Type B pancreatic cell (in vitro differentiated cells): ENCODE measurements around the gene KHNYN. TPM values are rescaled to one million over a fixed set of nuclear protein-coding genes. Genes with fewer than 3 reads are reported as not detected.

ENCODE experiments used
- DNase-seq: peaks from one replicate; pipeline ENCODE4 v3.0.0; 2021; ENCODE audit warnings: mixed read lengths; ENCODE audit not compliant: unreplicated experiment; ENCODE audit errors: extremely low spot score
- H3K27ac Mint-ChIP-seq: 2 replicates; pipeline ENCODE4 v1.8.0; 2021; ENCODE audit warnings: mild to moderate bottlenecking, mixed read lengths
- H3K27me3 Mint-ChIP-seq: 2 replicates; pipeline ENCODE4 v1.8.0; 2021; ENCODE audit warnings: mixed read lengths
- H3K36me3 Mint-ChIP-seq: 2 replicates; pipeline ENCODE4 v1.8.0; 2021; ENCODE audit warnings: mixed read lengths
- H3K4me1 Mint-ChIP-seq: one replicate; pipeline ENCODE4 v1.8.0; 2021; ENCODE audit warnings: mixed read lengths; ENCODE audit not compliant: unreplicated experiment
- H3K4me3 Mint-ChIP-seq: 2 replicates; pipeline ENCODE4 v1.8.0; 2021; ENCODE audit warnings: mild to moderate bottlenecking, mixed read lengths
- H3K9me3 Mint-ChIP-seq: 2 replicates; pipeline ENCODE4 v1.8.0; 2021; ENCODE audit warnings: mixed read lengths
- CTCF ChIP-seq: fragments of 200-600 bp; sonication (generic); conservative IDR thresholded peaks from 2 replicates; pipeline ENCODE4 v1.5.0; 2021; ENCODE audit warnings: antibody characterized with exemption, mild to moderate bottlenecking
- total RNA-seq: library from RNA; stranded (reverse); gene quantifications from 2 replicates; pipeline ENCODE4 v1.2.1, GENCODE V29; 2021; ENCODE audit warnings: low replicate concordance

KHNYN gene
- total RNA-seq, 1 donor from 2014 or later: 81.3 TPM

GRCh38 chr14:24398653-24399446, 30.9 kb upstream of the KHNYN start, which contains the start of gene NYNRIN:
NYNRIN (plus strand) TSS chr14:24399003; CDS start chr14:24399247, 244 bp downstream.
- TF ChIP-seq CTCF: peak; percentile 37
- no peaks in the 10 kb centered on the region for H3K27me3 Mint-ChIP-seq
- DNase-seq: no peak
- H3K27ac Mint-ChIP-seq: peak within 1 kb of the TSS; percentile 91
- no peaks in the 10 kb centered on the region for H3K9me3 Mint-ChIP-seq
- H3K4me1 Mint-ChIP-seq: peaks cover 63% of the 10 kb centered on the region
- H3K4me3 Mint-ChIP-seq: peak within 1 kb of the TSS; percentile 96
- peaks cover 7% of the 10 kb centered on the region for H3K36me3 Mint-ChIP-seq

GRCh38 chr14:24399447-24399822, 30.3 kb upstream of the KHNYN start:
- Mint-ChIP-seq H3K4me3 (peak overlapping the region; percentile 96), H3K36me3 (peaks cover 7% of the 10 kb centered on the region), H3K4me1 (peaks cover 63% of the 10 kb centered on the region), H3K27ac (peak overlapping the region; percentile 89), H3K9me3 (no peaks in the 10 kb centered on the region), H3K27me3 (no peaks in the 10 kb centered on the region)
- TF ChIP-seq CTCF: no peak
- DNase-seq: no peak

- no peaks in the 10 kb centered on the region for H3K27me3 Mint-ChIP-seq
- H3K27ac Mint-ChIP-seq: peak overlapping the region; percentile 89
- H3K36me3 Mint-ChIP-seq: peaks cover 7% of the 10 kb centered on the region
- H3K4me1 Mint-ChIP-seq: peaks cover 69% of the 10 kb centered on the region
- H3K4me3 Mint-ChIP-seq: peak overlapping the region; percentile 96
- no peak for DNase-seq
- TF ChIP-seq CTCF: no peak
- H3K9me3 Mint-ChIP-seq: no peaks in the 10 kb centered on the region
Observed at GRCh38 chr14:24399999-24400718, 29.6 kb upstream of the KHNYN start.

- peak overlapping the region; percentile 69 for H3K27ac Mint-ChIP-seq
- H3K4me1 Mint-ChIP-seq: peaks cover 54% of the 10 kb centered on the region
- no peaks in the 10 kb centered on the region for H3K27me3 Mint-ChIP-seq
- no peaks in the 10 kb centered on the region for H3K9me3 Mint-ChIP-seq
- no peak for DNase-seq
- H3K36me3 Mint-ChIP-seq: peaks cover 7% of the 10 kb centered on the region
- no peak for TF ChIP-seq CTCF
- H3K4me3 Mint-ChIP-seq: peak overlapping the region; percentile 96
Observed at GRCh38 chr14:24401810-24402702, 27.7 kb upstream of the KHNYN start.

- Mint-ChIP-seq H3K27ac (no peak overlapping the region), H3K36me3 (peaks cover 7% of the 10 kb centered on the region), H3K4me1 (peaks cover 44% of the 10 kb centered on the region), H3K4me3 (peak overlapping the region; percentile 67), H3K27me3 (no peaks in the 10 kb centered on the region), H3K9me3 (no peaks in the 10 kb centered on the region)
- no peak for TF ChIP-seq CTCF
- DNase-seq: no peak
Observed at GRCh38 chr14:24403294-24403998, 26.3 kb upstream of the KHNYN start.
